OCI-LY7 (cell line): ENCODE data around the gene ABL1.

Experiments used
- CTCF ChIP-seq: fragments of 200-600 bp; sonication (generic); conservative IDR thresholded peaks from 2 replicates; pipeline ENCODE4 v1.5.1; 2014; ENCODE audit warnings: mild to moderate bottlenecking, antibody characterized with exemption, low read length, moderate library complexity, mixed read lengths
- EZH2phosphoT487 ChIP-seq: fragments of 200-600 bp; sonication (generic); IDR thresholded peaks from 2 replicates; pipeline ENCODE4 v1.6.1; 2018; ENCODE audit warnings: low read depth, borderline replicate concordance, mild to moderate bottlenecking, mixed run types, antibody characterized with exemption, low read length, moderate library complexity, mixed read lengths

- TF ChIP-seq CTCF = no peak
- TF ChIP-seq EZH2phosphoT487 = no peak
These were observed 26.5 kb downstream of the ABL1 start for GRCh38 chr9:130861372-130862180.
